ENCODE data around the gene SORCS2.

DNA sequence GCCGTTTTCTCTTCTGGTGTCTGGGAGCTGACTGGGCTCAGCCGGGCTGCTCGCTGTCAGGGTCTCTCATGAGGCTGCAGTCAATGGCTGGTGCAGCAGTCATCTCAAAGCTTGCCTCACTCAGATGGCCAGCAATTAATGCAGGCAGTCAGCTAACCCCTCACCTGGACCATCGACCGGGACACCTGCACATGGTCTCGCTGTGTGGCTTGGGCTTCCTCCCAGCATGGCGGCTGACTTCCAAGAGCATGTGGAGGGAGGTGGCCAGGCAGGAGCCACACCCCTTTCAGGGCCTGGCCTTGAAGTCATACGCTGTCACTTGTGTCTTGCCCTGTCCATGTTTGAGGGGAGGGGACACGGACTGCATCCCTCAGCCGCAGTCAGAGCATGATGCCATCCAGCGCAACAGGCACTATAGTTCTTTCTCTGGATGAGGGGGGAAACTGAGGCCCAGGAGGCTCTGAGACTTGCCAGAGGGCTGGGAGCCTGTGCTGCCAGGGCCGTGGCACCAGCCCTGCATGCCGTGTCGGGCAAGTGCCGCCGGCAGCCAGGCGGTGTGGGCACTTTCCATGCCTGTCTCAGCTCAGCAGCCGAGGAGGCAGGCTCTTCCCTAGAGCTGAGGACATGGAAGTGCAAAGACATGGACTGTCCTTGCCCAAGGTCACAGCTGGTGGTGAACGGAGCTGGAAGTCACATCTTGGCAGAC, 545.6 kb downstream of the SORCS2 start:
- TF ChIP-seq CTCF (IDR thresholded peaks at IDR 0.05; ENCODE audit: control extremely low read depth in 1 of 3, insufficient read depth in 1 of 3, low read depth in 1 of 3, low read length in 3 of 3) (no peak), POLR2A (IDR thresholded peaks at IDR 0.05; ENCODE audit: control extremely low read depth in 1 of 2, low read depth in 2 of 2, low read length in 2 of 2) (no peak), CREB1 (IDR thresholded peaks at IDR 0.05) (no peak), SIX5 (IDR thresholded peaks at IDR 0.05; ENCODE audit: low read depth, low read length) (no peak), JUND (IDR thresholded peaks at IDR 0.05; ENCODE audit: low read length) (no peak), EP300 (IDR thresholded peaks at IDR 0.05; ENCODE audit: borderline replicate concordance in 1 of 2, low read depth in 2 of 2, low read length in 2 of 2) (no peak), GTF2F1 (IDR thresholded peaks at IDR 0.05; ENCODE audit: borderline replicate concordance, low read depth, low read length) (no peak), FOSL1 (IDR thresholded peaks at IDR 0.05; ENCODE audit: insufficient read depth, low read depth, low read length) (no peak), JUN (IDR thresholded peaks at IDR 0.05; ENCODE audit: low read depth, low read length) (no peak), SIN3A (conservative IDR thresholded peaks at IDR 0.05 in 1 of 2, IDR thresholded peaks at IDR 0.05 in 1 of 2; ENCODE audit: low read depth in 1 of 2, low read length in 2 of 2) (no peak), TAF1 (IDR thresholded peaks at IDR 0.05; ENCODE audit: low read depth, low read length) (no peak), SRF (IDR thresholded peaks at IDR 0.05; ENCODE audit: low read depth, low read length) (no peak)
- TF ChIP-seq, protein P1, sequence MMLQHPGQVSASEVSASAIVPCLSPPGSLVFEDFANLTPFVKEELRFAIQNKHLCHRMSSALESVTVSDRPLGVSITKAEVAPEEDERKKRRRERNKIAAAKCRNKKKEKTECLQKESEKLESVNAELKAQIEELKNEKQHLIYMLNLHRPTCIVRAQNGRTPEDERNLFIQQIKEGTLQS (IDR thresholded peaks at IDR 0.05; ENCODE audit: insufficient read depth, low read depth, low read length), result no peak
- TF ChIP-seq, protein P2, sequence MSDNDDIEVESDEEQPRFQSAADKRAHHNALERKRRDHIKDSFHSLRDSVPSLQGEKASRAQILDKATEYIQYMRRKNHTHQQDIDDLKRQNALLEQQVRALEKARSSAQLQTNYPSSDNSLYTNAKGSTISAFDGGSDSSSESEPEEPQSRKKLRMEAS (IDR thresholded peaks at IDR 0.05), result peak; percentile 52
